GM12878 (cell line): ENCODE results near the gene IQSEC2. TPM values are rescaled to one million over a fixed set of nuclear protein-coding genes. Genes with fewer than 3 reads are reported as not detected.

Experiments used
- ATAC-seq: fragments of 200-7000 bp; cut with Tn5 transposase; 3 replicates; pipeline ENCODE4 v1.9.1; 2020; ENCODE audit warnings: mild to moderate bottlenecking, moderate library complexity
- BruUV-seq: library from RNA; stranded (reverse); fragments of 400-500 nt; replicated peaks from 2 replicates; lab custom pipeline; 2021; lab: Mats Ljungman, UMichigan
- CTCF ChIA-PET: fragments of 300-600 bp; sonication (Branson Sonifier 250); formaldehyde crosslinking; extraction: SDS; loops from one replicate; lab custom pipeline; 2021; ENCODE audit warnings: inconsistent platforms; lab: Yijun Ruan, JAX
- POLR2A ChIA-PET: fragments of 350-600 bp; formaldehyde crosslinking; extraction: SDS; loops from one replicate; lab custom pipeline; 2021; ENCODE audit warnings: inconsistent platforms; lab: Charles Lee
- RAD21 ChIA-PET: fragments of 300-600 bp; sonication (Branson Sonifier 250); formaldehyde crosslinking; loops from one replicate; lab custom pipeline; 2023; ENCODE audit warnings: antibody characterized with exemption; ENCODE audit not compliant: unreplicated experiment; lab: Charles Lee
- SMC1A ChIA-PET: fragments of 300-600 bp; sonication (Branson Sonifier 250); formaldehyde crosslinking; loops from one replicate; lab custom pipeline; 2023; ENCODE audit not compliant: unreplicated experiment, uncharacterized antibody; lab: Charles Lee
- DNase-seq: peaks from one replicate; pipeline ENCODE4 v3.0.0-alpha.2; 2011; ENCODE audit warnings: low read depth, low spot score
- FAIRE-seq: peaks from 3 replicates; lab custom pipeline; 2011; peaks lifted over from hg19 to GRCh38; lab: Jason Lieb, UNC
- H2AFZ ChIP-seq: 2 replicates; pipeline ENCODE4 v1.6.0; 2011; ENCODE audit warnings: low read depth, low read length, control low read depth; ENCODE audit not compliant: control insufficient read depth
- H3K27ac ChIP-seq: 2 replicates; pipeline ENCODE4 v1.5.1; 2011; ENCODE audit warnings: control low read depth; ENCODE audit not compliant: control insufficient read depth, insufficient read depth
- H3K27me3 ChIP-seq, 2 experiments: replicated peaks in 1 of 2; 2 replicates each; pipeline versions ENCODE4 v1.6.0 to v1.6.1; 2011; ENCODE audit warnings: low read length in 1 of 2; ENCODE audit not compliant: control insufficient read depth in 2 of 2, insufficient read depth in 2 of 2
- H3K36me3 ChIP-seq, 2 experiments: 2 replicates each; pipeline ENCODE4 v1.5.1; 2011; ENCODE audit warnings: low read length in 1 of 2; ENCODE audit not compliant: control insufficient read depth in 2 of 2, insufficient read depth in 2 of 2
- H3K4me1 ChIP-seq: 2 replicates; pipeline ENCODE4 v1.6.1; 2011; ENCODE audit warnings: mild to moderate bottlenecking, low read length, moderate library complexity, mixed read lengths; ENCODE audit not compliant: control insufficient read depth, insufficient read depth
- H3K4me2 ChIP-seq: 2 replicates; pipeline ENCODE4 v1.6.0; 2011; ENCODE audit warnings: control low read depth; ENCODE audit not compliant: control insufficient read depth, insufficient read depth
- H3K4me3 ChIP-seq: fragments of 200-600 bp; sonication (generic); 2 replicates; pipeline ENCODE4 v1.5.1; 2016
- H3K79me2 ChIP-seq: 2 replicates; pipeline ENCODE4 v1.6.0; 2011; ENCODE audit warnings: low read length; ENCODE audit not compliant: control insufficient read depth, insufficient read depth
- H3K9ac ChIP-seq: 2 replicates; pipeline ENCODE4 v1.8.0; 2011; ENCODE audit warnings: low read length, control low read depth, mixed read lengths; ENCODE audit not compliant: control insufficient read depth, insufficient read depth
- H3K9me3 ChIP-seq: replicated peaks from 3 replicates; pipeline ENCODE4 v1.5.1; 2011; ENCODE audit warnings: mild to moderate bottlenecking, low read length; ENCODE audit not compliant: control insufficient read depth, insufficient read depth
- H4K20me1 ChIP-seq: 2 replicates; pipeline ENCODE4 v1.6.0; 2011; ENCODE audit not compliant: control insufficient read depth, insufficient read depth
- CREM ChIP-seq: IDR thresholded peaks from 2 replicates; pipeline ENCODE4 v1.6.1; 2014; ENCODE audit warnings: antibody characterized with exemption, low read depth
- ETV6 ChIP-seq, 2 experiments: fragments of 450-650 bp in 1 of 2; IDR thresholded peaks in 1 of 2; conservative IDR thresholded peaks in 1 of 2; 2 replicates each; pipeline ENCODE4 v1.6.1; 2014; ENCODE audit warnings: antibody characterized with exemption in 1 of 2, borderline replicate concordance in 1 of 2, low read depth in 1 of 2, mild to moderate bottlenecking in 1 of 2, moderate library complexity in 1 of 2
- HCFC1 ChIP-seq: fragments of 150-350 bp; IDR thresholded peaks from 2 replicates; pipeline ENCODE4 v1.6.1; 2014; ENCODE audit warnings: low read length
- MXI1 ChIP-seq: fragments of 150-350 bp; IDR thresholded peaks from 2 replicates; pipeline ENCODE4 v1.6.1; 2011; ENCODE audit warnings: low read depth, mild to moderate bottlenecking, inconsistent platforms, low read length, improper control_type of control experiment
- NKRF ChIP-seq: fragments of 450-650 bp; conservative IDR thresholded peaks from 2 replicates; pipeline ENCODE4 v1.6.1; 2017; ENCODE audit warnings: mild to moderate bottlenecking, moderate library complexity
- PBX3 ChIP-seq: IDR thresholded peaks from 2 replicates; pipeline ENCODE4 v1.6.1; 2011; ENCODE audit warnings: mild to moderate bottlenecking, low read depth, low read length, moderate library complexity; ENCODE audit not compliant: insufficient replicate concordance
- YY1 ChIP-seq: IDR thresholded peaks from 2 replicates; pipeline ENCODE4 v1.6.1; 2011; ENCODE audit warnings: low read depth, mild to moderate bottlenecking, low read length
- ZBTB4 ChIP-seq: fragments of 450-650 bp; formaldehyde crosslinking; IDR thresholded peaks from 2 replicates; pipeline ENCODE4 v1.4.0; 2022; ENCODE audit warnings: mild to moderate bottlenecking, moderate library complexity
- ZNF274 ChIP-seq: IDR thresholded peaks from one replicate; pipeline ENCODE4 v1.8.0; 2011; ENCODE audit not compliant: insufficient read length, insufficient read depth
- whole genome bisulfite sequencing: methylation state at CpG from one replicate; pipeline ENCODE4 v1.1.6; 2016; ENCODE audit warnings: low lambda C conversion rate; ENCODE audit not compliant: insufficient replicate concordance, insufficient coverage; ENCODE audit errors: missing lambda C conversion rate; 5-methylcytosine and 5-hydroxymethylcytosine counted together
- in situ Hi-C: fragments of 300-500 bp; cut with MboI; formaldehyde crosslinking; loops from 9 replicates; pipeline ENCODE4 v1.14.3; 2018; ENCODE audit warnings: mixed read lengths
- intact Hi-C: fragments of 100-400 bp; cut with micrococcal nuclease; formaldehyde crosslinking; loops from one replicate; pipeline ENCODE4 v1.14.2; 2022; ENCODE audit not compliant: unreplicated experiment
- polyA plus RNA-seq, 11 experiments: library from polyadenylated mRNA; depleted of rRNA in 4 of 11; unstranded in 6 of 11; stranded (reverse) in 5 of 11; fragments of >200 nt; fragmentation: Nextera tagmentation in 4 of 11; fragmentation: Illumina TruSeq in 1 of 11; extraction: Ambion mirVana in 4 of 11; extraction: Trizol in 1 of 11; gene quantifications; 1 replicate in 1 of 11; 2 replicates in 10 of 11; pipeline versions ENCODE4 v1.2.1 to v1.2.3, GENCODE V29; 2011 to 2016; ENCODE audit warnings: inconsistent platforms in 2 of 11, missing spikeins in 2 of 11, low read depth in 1 of 11
- total RNA-seq, 4 experiments: library from RNA; depleted of rRNA in 3 of 4; stranded (reverse); fragments of >200 nt in 3 of 4; fragmentation: Illumina TruSeq in 1 of 4; extraction: Trizol in 1 of 4; gene quantifications; 2 replicates each; pipeline versions ENCODE4 v1.2.1 to v1.2.3, GENCODE V29; 2013 to 2021

The IQSEC2 gene
- total and polyA plus RNA-seq, 10 of the 15 experiments (the other 5 are each of a cell fraction or from before 2014, with no cell fraction given) = 0.01 to 0.23 (median 0.04) TPM; not detected in 3

GRCh38 chrX:53233536-53233935 lies 47.8 kb downstream of the IQSEC2 start:
- no peak for DNase-seq
- H3K79me2 ChIP-seq = no peaks in the 10 kb centered on the region
- no peaks in the 10 kb centered on the region for H3K36me3 ChIP-seq
- no peaks in the 10 kb centered on the region for H4K20me1 ChIP-seq
- ChIA-PET POLR2A (no interaction called here), RAD21 (no interaction called here), SMC1A (no interaction called here), CTCF (no interaction called here)
- H3K27me3 ChIP-seq = no peaks in the 10 kb centered on the region; a peak in 1 of 4 replicates
- intact Hi-C loops (no loop called here), in situ Hi-C loops (no loop called here)
- no peak overlapping the region for H3K9ac ChIP-seq
- no peak overlapping the region for H3K4me2 ChIP-seq
- FAIRE-seq = no peak
- no TSS peak for BruUV-seq
- H3K27ac ChIP-seq = no peak overlapping the region
- 29% methylated on average over 9 of the region's 9 CpGs for WGBS
- TF ChIP-seq NKRF (no peak), PBX3 (no peak)
- ATAC-seq = no peak
- no peaks in the 10 kb centered on the region for H3K9me3 ChIP-seq
- H3K4me3 ChIP-seq = no peak overlapping the region
- H2AFZ ChIP-seq = no peak overlapping the region
- no peaks in the 10 kb centered on the region for H3K4me1 ChIP-seq

- Histone ChIP-seq H3K27ac (no peak overlapping the region), H3K4me3 (no peak overlapping the region), H3K79me2 (peaks cover 1% of the 10 kb centered on the region), H2AFZ (no peak overlapping the region), H3K27me3 (no peaks in the 10 kb centered on the region; a peak in 1 of 4 replicates), H3K4me1 (no peaks in the 10 kb centered on the region), H3K9ac (no peak overlapping the region), H3K36me3 (no peaks in the 10 kb centered on the region), H4K20me1 (no peaks in the 10 kb centered on the region), H3K4me2 (no peak overlapping the region), H3K9me3 (no peaks in the 10 kb centered on the region)
- FAIRE-seq = no peak
- ChIA-PET RAD21 (no interaction called here), CTCF (no interaction called here), POLR2A (no interaction called here), SMC1A (no interaction called here)
- in situ Hi-C loops (no loop called here), intact Hi-C loops (no loop called here)
- no TSS peak for BruUV-seq
- WGBS = 24% methylated on average over 5 of the region's 5 CpGs
- DNase-seq = no peak
- no peak for ATAC-seq
- no peak for TF ChIP-seq PBX3
- TF ChIP-seq YY1 = no peak
- TF ChIP-seq ZNF274 = no peak
- no peak for TF ChIP-seq ETV6 (conservative IDR thresholded peaks at IDR 0.05 in 1 of 2, IDR thresholded peaks at IDR 0.05 in 1 of 2; ENCODE audit: borderline replicate concordance in 1 of 2, low read depth in 1 of 2)
- no peak for TF ChIP-seq CREM
- TF ChIP-seq ZBTB4 (CRISPR knock-in tag) = no peak
- no peak for TF ChIP-seq HCFC1
- no peak for TF ChIP-seq MXI1
Observed at GRCh38 chrX:53230116-53230515, 51.3 kb downstream of the IQSEC2 start.
